NCI-H748 treated with DMSO at 0.1 percent for 48 hours (cell line): Measurements from ENCODE around the gene CDC37L1.

ENCODE experiments used
- DNase-seq: peaks from one replicate; lab custom pipeline; 2025; lab: John Stamatoyannopoulos, UW

Gene CDC37L1

DNA sequence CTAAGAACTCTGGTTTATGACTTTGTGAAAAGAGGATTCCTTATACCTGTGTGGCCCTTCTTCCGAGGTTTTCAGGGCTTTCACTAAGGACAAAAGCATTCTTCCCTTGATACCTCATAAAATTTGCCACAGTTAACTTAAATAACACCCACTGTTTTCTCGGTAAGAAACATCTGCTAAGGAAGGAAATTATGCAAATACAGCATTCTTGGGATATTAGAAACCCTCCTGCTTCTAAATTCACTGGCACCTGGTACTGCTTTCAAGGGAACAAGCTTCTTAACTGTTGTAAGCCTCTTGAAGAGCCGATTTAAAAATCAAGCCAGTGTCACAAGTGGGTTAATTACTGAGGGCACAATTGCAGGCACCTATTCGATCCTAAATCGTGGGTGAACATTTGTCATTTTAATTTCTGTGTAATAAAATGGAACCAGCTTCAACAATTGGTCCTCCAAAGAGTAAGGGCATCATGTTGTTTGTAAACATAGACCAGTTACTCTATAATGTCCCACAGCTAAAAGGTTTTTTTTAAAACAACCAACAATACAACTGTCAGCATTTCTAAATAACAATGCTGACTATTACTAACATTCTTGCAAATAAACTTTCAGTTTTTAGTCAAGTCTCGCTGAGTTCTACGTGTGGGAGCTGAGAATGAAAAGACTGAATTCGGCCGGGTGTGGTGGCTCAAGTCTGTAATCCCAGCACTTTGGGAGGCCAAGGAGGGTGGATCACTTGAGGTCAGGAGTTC is 35.1 kb downstream of the CDC37L1 start:
- no peak for DNase-seq

DNA sequence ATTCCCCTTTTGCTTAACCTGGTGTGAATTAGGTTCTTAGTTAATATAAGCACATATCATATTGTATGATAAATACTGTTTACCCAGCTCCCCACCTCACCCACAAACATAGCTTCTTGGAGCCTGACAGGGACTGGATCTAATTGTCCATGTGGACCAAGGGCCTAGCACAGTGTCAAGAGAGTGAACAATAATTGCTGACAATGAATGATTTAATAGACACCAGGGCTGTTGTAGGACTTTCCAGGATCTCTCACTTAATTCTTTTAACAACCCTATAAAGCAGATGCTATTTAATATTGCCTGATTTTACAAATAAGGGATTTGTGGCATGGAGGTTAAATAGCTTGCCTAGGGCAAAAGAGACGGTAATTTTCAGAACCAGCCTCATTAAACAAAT is 36.8 kb downstream of the CDC37L1 start:
- DNase-seq = no peak

DNA sequence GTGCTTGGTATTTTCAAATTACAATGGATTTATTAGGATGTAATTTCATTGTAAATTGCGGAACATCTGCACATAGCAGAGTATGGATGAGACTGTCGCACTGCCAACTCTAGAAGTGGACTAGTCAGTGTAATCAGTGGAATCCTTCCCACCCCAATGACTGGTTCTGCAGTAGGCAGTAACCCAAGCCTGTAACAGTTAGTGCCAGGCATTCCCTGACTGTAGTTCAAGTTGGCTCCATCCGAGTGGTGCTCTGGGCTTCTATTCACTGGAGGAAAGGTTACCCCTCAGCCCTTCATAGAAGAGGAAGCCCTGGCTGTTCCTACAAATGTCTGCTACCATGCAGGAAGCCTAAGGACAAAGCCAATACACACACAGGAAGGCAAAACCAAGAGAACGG is 38.4 kb downstream of the CDC37L1 start:
- DNase-seq = no peak

DNA sequence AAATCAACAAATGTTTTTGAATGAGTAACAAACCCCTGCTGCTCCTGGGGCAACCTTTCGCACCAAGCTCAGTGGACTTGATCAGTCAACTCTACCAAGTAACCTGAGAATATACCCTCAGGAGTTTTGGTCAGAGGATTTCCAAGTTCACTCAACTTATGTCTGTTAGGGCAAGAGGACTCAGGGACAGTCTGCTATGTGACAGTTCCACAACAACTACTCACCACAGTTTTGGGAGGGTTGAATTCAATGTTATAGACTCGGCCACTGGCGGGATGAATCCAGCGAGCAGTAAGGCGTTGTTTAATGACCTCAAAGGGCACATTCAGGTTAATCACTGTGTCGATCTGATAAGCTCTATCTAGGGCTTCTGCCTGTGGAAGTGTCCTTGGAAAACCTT is 39.5 kb downstream of the CDC37L1 start:
- DNase-seq = no peak

DNA sequence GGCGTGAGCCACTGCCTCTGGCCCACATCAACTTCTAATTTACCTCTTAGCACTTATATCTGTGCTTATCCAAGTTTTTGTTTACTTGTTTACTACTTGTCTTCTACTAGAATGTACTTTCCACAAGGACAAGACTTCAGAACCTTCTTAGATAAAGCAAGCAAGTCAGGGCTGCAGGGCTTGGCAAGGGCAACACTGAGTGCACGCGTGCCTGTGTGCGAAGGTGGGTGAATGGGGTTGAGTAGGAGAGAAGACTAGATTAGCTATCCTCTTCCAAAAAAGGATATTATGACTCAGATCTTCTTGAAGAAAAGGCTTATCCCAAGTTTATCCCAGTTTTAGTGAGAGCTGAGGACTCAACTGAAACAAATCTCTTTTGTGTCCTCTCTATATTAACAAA is 42.4 kb downstream of the CDC37L1 start:
- no peak for DNase-seq

DNA sequence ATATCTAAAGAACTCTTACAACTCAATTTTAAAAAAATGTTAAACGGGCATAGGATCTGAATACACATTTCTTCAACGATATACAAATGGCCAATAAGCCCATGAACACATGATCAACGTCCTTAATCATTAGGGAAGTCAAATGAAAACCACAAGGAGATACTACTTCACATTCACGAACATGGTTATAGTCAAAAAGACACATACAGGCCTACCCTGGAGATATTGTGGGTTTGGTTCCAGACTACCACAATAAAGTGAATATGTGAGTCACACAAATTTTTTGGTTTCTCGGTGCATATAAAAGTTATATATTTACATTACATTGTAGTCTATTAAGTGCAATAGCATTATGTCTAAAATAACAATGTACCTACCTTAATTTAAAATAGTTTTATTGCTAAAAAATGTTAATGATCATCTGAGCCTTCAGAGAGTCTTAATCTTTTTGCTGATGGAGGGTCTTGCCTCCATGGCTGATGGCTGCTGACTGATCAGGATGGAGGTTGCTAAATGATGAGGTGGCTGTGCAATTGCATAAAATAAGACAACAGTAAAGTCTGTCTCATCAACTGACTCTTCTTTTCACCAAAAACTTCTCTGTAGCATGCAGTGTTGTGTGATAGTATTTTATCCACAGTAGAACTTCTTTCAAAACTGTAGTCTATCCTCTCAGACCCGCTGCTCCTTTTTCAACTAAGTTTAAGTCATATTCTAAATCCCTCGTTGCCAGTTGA is 46.5 kb downstream of the CDC37L1 start:
- DNase-seq = no peak

DNA sequence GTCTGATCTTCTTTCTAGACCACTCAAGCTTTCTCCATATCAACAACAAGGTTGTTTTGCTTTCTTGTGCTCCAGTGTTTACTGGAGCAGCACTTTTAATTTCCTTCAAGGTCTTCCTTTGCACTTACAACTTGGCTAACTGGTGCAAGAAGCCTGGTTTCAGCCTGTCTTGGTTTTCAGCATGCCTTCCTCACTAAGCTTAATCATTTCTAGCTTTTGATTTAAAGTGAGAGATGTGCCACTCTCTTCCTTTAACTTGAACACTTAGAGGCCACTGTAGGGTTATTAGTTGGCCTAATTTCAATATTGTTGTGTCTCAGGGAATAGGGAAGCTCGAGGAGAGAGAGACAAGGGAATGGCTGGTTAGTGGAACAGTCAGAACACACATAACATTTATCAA is 48.2 kb downstream of the CDC37L1 start:
- DNase-seq = no peak

DNA sequence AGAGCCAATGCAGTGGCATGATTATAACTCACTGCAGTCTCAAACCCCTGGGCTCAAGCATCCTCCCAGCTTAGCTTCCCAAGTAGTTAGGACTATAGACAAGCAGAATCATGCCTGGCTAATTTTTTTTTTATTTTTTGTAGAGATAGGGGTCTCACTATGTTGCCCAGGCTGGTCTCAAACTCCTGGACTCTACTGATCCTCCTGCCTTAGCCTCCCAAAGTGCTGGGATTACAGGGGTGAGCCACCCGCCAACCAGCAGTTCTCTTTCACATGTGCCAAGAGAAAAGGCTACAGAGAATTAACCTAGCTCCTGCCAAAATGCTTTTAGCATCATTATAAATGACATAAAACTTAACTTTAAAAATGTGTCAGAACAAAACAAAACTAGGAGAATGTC is 53.5 kb downstream of the CDC37L1 start:
- no peak for DNase-seq

DNA sequence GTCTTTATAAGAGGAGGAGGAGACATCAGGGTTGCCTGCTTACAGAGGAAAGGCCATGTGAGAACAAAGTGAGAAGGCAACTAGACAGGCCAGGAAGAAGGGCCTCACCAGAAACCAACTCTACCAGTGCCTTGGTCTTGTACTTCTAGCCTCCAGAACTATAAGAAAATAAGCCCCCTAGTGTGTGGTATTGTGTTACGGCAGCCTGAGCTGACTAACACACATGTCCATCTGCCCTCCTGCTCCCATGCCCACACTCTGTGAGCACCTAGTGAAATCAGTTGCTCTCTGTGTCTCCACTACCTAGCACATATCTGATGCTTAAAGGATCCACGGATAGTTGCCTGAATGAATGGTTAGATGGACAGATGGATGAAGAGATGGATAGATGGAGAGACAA is 54.8 kb downstream of the CDC37L1 start:
- DNase-seq = no peak

DNA sequence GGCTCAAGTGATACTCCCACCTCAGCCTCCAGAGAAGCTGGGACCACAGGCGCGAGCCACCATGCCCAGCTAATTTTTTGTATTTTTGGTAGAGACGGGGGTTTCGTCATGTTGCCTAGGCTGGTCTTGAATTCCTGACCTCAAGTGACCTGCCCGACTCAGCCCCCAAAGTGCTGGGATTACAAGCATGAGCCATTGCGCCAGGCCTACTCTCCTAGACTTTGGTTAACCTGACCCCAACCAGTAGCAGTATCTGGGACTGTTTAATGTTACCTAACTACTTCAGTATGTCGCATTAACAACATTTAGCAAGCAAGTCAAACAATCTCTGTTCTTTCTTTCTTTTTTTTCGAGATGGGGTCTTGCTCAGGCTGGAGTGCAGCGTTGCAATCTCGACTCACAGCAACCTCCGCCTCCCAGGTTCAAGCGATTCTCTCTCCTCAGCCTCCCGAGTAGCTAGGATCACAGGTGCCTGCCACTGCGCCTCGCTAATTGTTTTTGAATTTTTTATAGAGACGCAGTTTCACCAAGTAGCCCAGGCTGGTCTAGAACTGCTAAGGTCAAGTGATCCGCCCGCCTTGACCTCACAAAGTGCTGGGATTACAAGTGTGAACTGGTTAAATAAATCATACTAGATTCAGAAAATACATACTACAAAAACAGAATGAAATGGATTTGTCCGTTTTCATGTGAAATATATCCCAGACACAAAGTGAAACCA is 59.7 kb downstream of the CDC37L1 start:
- no peak for DNase-seq

DNA sequence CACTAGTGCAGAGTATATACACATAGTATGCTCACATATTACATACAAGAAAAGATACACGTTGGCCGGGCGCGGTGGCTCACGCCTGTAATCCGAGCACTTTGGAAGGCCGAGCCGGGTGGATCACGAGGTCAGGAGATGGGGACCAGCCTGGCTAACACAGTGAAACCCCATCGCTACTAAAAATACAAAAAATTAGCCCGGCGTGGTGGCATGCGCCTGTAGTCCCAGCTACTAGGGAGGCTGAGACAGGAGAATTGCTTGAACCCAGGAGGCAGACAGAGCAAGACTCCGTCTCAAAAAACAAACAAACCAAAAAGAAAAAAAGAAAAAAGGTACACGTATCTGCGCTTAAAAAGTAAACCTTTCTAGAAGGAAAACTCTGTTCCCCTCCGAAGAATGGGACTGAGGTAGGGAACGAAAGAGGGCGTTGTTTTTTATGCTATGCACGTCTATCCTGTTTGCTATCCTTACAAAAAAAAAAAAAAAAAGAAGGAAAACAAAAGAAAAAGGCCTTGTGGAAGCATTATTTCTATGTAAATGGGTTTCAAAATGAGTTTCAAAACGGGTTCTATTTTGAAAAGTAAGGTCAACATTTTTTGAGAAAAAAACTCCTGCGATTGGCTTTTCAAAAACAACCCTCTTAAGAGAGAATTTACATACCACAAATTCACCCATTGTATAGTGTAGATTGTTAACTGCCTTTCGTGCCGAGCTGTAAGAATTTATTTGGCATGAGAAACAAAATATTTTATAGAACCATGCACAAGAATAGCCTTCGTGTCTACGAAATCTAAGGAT is 60.4 kb downstream of the CDC37L1 start:
- no peak for DNase-seq

DNA sequence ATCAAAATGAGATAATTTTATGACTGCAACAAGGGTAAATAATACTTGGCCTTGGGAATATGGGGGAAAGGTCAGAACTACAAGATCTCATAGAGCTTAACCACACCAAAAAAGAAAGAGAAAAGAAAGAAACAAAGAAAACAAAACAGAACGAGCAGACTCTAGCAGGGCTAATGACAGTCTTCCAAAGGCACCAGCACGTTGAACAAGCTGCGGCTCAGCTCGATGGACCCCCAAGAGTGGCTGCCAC is 60.9 kb downstream of the CDC37L1 start:
- DNase-seq = no peak

DNA sequence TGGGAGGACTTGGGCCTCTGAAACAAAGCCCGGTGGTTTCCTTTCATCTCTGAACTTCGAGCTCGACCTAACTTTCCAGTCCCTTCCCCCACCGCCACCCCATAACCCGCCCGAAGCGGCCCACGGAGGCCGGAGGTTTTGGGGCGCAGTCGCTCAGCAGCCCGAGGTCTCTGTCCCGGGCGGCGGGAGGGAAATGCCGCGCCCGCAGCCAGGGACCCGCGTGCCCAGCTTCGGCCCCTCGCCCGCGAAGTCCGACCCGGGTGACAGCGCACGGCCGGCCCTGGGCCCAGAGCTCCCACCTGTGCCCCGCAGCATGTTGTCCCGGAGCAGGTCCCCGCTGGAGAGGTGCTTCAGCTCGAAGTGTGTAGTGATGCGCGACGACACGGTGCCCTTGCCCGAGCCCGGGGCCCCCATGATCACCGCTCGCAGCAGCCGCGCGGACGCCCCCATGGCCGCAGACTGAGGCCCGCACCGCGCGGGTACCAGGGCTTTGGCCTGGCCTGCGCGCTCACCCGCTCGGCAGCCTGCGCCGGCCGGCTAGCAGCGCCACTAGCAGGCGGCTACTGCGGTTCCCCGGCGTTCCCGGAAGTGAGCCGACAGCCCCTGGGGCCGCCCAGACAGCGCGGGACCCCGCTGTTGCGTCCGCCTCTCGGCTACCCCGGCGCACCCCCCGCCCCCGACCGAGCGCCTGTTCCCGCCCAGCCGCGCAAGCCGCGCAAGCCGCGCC is 61.4 kb downstream of the CDC37L1 start, which contains the start of gene AK3:
Gene AK3, minus strand, starts transcription at position 565 of the 727 bp plus-strand sequence. Its CDS starts 115 bp downstream, at position 450.
- DNase-seq = peak; percentile 32

DNA sequence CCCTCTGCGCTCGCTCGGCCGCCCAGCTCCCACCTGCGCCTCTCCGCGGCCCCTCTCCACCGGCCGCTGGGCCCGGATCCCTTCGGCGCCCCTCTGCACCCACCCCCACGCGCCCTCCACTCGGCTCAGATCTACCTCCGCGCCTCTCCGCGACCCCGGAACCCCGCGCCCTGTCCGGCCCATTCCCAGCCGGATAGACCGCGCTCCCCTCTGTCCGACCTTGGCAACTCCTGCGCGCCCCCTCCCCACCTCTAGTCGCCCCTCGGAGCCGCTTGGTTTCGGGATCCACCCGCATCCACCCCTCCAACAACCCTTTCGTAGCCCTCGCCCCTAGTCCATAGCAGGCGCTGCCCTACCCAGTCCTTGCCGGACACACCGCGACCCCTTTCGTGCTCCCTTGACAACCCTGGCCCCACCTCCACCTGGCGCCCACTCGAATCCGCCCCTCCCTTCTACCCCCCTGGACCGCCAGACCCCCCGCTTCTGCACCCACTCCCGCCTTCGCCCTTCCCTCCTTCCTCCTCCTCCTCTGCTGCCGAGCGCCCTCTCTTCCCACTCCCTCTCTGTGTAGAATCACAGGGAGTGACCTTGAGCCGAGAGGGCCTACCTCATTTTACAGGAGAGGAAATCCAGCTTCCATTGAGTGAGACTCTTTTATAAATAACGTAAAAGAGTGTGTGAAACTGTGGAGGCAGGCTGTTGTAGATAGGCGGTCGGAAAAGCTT is 62.2 kb downstream of the CDC37L1 start:
- DNase-seq = no peak

DNA sequence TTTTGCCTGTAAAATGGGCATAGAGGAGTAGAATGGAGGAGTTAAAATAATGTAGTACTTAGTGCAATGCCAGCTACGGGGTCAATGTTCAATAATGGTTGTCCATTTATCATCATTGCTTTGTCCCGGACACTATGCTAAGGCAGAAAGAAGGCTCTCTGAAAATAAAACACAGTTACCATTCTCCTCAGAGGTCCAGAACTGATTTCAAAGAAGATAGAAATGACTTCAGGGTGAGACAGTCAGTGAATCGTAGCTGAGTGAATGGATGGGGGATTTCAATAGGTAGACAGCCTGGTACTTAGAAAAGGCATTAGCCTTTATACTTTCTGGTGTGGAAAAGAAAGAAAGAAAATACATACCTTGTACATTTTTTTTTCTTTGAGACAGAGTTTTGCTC is 62.9 kb downstream of the CDC37L1 start:
- no peak for DNase-seq

DNA sequence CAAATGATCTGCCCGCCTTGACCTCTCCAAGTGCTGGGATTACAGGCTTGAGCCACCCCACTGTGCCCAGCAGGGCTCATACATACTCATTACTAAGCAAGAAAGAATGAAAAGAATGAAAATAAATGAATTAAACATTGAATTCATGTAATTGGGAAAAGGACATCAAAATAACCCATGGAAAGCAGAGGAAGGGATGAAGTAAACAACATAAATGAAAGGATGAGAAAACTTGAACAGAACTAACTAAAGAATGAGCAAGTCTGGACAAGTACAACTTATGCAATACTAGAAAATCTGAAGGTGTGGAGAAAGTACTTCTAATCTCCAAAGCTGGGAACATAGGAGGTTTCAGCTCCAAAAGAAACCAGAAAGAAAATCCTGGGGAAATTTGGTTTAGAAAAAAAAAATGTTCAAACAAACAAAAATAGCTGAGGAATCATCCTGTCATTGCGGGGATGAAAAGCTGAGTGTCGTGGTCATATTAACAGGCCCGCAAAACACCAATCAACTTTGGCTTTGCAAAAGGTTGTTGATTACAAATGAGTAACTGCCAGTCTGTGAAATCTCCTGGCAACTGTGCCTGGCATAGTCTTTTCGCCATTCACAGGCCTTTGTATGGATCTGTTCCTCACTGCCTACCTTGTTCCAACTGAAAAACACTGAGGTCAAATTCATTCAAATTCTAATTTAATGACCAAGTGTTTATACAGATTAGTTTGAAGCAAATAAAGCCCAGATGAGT is 63.9 kb downstream of the CDC37L1 start:
- no peak for DNase-seq

DNA sequence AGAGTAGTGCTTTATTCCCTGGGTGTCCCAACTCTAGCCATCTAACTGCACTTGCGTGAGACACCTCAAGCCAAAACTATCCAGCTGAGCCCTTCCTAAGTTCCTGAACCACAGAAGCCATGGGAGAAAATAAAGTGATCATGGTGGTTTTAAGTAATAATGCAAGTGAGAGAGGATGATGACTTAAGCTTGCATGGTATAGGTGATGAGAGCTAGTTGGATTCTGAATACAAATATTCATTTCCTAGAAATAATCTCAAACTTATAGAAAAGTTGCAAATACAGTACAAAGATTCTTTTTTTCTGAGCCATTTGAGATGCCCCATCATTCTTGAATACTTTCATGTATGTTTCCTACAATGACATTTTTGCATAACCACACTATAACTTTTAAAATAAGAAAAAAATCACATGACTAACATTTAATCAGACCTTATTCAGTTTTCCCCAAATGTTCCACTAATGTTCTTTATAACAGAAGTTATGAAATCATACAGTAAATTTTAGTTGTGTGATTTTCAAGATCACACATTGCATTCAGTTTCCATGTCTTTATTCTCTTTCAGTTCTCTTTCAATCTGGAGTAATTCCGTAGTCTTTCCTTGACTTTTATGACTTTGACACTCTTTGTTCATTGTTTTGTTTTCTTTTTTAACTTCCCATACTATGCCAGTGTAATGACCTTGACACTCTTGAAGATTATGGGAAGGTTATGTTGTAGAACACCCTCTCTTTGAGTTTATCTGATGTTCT is 67.1 kb downstream of the CDC37L1 start:
- DNase-seq = no peak

DNA sequence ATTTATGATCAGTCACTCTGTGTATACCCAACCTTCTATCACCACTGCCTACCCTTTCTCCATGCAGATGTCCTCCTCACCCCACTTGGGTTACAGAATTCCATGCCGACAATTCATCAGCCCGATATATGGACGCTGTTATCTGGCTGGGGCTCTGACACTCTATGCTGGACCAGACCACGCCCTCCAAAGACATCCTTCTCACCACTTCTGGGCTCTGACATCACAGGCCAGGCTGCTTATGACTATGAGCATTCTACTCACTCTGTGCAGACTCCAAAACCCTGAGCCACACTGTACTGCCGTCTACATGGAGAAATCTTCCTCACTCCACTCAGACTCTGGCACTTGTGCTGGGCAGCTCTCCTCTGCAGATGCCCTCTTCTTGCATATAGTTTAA is 69.2 kb downstream of the CDC37L1 start:
- DNase-seq = no peak

DNA sequence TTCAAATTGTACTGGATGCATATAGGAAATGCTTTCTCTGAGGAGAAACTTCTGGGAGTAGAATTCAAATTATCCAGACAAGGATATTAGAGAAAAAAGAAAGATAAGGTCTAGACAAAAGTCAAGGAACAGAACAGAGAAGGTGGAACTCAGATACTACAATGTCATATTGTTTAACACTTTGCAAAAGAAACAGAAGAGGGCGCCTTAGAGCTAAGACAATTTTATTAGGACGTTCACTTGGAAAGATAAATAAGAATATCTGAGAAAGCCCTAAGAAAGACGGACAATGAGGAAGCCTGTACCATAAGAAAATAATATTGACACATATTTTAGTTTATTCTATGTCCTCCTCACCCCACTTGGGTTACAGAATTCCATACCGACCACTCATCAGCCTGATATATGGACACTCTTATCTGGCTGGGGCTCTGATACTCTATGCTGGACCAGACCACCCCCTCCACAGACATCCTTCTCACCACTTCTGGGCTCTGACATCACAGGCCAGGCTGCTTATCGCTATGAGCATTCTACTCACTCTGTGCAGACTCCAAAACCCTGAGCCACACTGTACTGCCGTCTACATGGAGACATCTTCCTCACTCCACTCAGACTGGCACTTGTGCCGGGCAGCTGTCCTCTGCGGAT is 70.8 kb downstream of the CDC37L1 start:
- peak; percentile 59 for DNase-seq
